Measurements from ENCODE around the gene TSSK3.
"Not testable (repeated sequence)": the region's sequence is repeated elsewhere in the genome, so short reads cannot be mapped to it uniquely, and the experiment has no call there.

DNA sequence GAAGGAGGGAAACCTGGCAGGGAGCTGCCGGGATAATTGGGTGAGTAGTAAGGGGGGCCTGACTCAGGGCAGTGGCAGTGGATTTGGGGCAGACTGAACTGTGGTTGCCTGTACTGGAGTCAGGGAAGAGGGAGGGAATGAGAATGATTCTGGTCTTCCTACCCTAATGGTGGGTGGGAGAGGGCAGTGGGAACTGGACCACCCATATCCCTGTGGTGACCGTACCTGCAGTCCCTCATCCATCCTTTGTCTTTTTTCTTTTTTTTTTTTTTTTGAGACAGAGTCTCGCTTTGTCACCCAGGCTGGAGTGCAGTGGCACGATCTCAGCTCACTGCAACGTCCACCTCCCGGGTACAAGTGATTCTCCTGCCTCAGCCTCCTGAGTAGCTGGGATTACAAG, 6.6 kb upstream of the TSSK3 start:
- TF ChIP-seq POLR2AphosphoS5 (IDR thresholded peaks at IDR 0.05; ENCODE audit: insufficient read depth in 1 of 2, low read depth in 1 of 2); CTCF (IDR thresholded peaks at IDR 0.05): not testable (repeated sequence)

All from vagina (tissue), 2 donors.